HuH-7 (cell line): ENCODE data around the gene KLK4.
"Not testable (repeated sequence)": the region's sequence is repeated elsewhere in the genome, so short reads cannot be mapped to it uniquely, and the experiment has no call there.

ENCODE experiments used
- DNase-seq: peaks from one replicate; pipeline ENCODE4 v3.0.0; 2011; ENCODE audit warnings: low spot score

KLK4 gene

DNA sequence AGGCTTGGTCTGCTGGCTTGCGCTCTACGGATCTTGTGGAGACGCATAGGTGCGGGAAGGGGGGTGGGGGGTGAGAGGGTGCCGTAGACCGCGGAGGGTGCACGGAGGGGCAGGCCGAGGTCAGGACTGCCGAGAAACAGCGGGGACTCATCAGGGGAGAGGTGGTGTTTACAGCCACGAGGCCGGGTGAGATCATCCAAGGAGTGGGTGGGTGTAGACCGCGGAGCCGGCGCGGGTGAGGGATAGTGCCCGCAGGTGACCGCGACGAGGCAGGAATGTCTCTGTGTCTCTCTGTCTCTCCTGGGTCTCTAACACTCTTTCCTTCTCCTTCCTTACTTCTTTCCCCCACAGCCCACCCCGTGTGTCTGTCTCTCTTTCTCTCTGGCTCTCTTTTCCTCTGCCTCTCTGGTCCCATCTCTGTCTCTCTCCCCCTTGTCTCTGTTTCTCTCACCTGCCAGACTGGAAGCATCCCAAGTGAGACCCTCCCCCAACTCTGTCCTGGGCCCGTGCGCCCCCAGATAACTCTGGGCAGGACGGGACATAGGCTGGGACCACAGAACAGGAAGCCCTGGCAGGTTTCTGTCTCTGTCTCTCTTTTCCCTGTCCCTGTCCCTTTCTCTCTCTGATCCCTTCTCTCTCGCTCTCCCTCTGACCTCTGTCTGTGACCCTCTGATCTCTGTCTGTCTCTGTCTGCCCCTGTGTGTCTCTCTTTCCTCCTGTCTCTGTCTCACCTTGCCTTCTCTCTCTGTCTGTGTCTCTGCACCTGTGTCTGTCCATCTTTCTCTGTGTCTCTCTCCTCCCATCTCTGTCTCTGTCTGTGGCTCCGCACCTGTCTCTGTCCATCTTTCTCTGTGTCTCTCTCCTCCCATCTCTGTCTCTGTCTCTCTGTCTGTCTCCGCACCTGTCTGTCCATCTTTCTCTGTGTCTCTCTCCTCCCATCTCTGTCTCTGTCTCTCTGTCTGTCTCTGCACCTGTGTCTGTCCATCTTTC, 1.8 kb upstream of the KLK4 start:
- no peak for DNase-seq

- no peak for DNase-seq
Measured at GRCh38 chr19:50912102-50912599, 956 bp upstream of the KLK4 start.

GRCh38 chr19:50910722-50911121, 473 bp downstream of the KLK4 start:
- DNase-seq: no peak

GRCh38 chr19:50909240-50910070, 1.7 kb downstream of the KLK4 start:
- DNase-seq: peak; percentile 19

GRCh38 chr19:50908336-50908735, 2.9 kb downstream of the KLK4 start:
- no peak for DNase-seq

GRCh38 chr19:50906217-50906616, 5.0 kb downstream of the KLK4 start:
- DNase-seq: peak; percentile 30

DNA sequence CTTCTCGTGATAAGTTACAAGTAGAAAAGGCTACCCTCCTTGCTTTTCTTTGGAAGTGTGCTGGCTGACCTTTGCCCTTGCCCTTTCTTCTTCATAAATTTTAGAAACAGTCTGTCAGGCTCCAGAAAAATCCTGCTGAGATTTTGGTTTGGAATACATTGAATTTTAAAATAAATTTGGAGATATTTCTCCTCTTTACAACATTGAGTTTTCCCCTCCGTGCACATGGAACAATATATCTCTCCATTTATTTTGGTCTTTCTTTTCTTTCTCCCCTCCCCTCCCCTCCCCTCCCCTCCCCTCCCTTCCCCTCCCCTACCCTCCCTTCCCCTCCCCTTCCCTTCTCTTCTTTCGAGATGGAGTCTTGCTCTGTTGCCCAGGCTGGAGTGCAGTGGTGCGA, 8.6 kb downstream of the KLK4 start:
- no peak for DNase-seq

- DNase-seq: no peak
Measured at GRCh38 chr19:50899569-50899968, 11.6 kb downstream of the KLK4 start.

GRCh38 chr19:50898018-50898417, 13.2 kb downstream of the KLK4 start:
- DNase-seq: no peak

DNA sequence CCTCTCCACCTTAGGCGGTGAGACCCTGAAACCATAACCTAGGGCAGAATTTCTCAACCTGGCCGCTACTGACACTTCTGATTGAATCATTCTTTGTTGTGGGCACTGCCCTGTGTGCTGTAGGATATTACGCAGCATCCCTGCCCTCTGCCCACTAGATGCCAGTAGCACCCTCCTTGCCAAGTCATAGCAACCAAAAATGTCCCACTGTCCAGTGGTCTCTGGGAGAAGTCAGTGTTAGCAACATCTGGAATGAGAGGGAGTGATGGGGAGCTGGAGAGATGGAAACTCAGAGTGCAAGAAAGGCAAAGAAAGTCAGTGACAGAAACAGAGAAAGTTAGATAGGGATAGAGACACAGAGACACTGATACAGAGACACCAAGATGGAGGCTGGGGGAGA, 13.6 kb downstream of the KLK4 start:
- no peak for DNase-seq

- no peak for DNase-seq
Measured at GRCh38 chr19:50897191-50897607, 14.0 kb downstream of the KLK4 start.

- DNase-seq: no peak
Measured at GRCh38 chr19:50896591-50897190, 14.5 kb downstream of the KLK4 start.

GRCh38 chr19:50896089-50896590, 15.1 kb downstream of the KLK4 start:
- DNase-seq: not testable (repeated sequence)

DNA sequence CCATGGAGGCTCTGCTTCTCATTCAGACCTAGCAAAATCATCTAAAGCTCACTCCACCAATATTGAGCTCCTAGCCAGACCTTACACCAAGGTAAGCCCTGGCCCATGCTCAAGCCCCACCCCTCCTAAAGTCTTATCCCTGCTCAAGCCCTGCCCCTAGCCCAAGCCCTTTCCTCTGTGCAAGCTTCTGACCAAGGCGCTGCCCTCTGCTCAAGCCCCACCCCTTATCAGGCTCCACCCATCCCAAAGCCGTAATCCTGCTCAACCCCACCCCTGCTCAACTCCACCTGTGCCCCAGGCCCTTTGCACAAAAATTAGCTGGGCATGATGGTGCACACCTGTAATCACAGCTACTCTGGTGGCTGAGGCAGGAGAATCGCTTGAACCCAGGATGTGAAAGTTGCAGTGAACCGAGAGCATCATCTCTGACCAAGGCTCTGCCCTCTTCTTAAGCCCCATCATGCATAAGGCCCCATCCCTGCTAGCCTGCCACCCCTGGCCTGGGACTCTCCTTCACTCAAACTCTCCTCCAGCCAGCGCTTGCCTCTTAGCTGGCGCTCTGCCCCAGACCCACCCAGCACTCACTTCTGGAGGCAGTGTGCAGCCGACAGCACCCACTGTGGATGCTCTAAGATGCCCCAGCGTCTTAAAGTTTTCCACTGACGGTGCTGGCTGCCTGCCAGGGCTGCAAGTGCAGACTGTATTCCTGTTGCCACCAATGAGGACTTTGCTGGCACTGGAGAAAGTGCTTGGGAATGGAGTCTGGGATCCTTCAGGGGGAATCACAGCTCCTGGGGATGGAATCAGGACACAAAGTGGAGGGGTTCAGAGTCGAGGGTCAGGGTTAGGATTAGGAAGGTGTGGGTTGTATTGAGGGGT, 16.5 kb downstream of the KLK4 start:
- DNase-seq: no peak

- no peak for DNase-seq
Measured at GRCh38 chr19:50893047-50893736, 18.0 kb downstream of the KLK4 start.

- DNase-seq: no peak
Measured at GRCh38 chr19:50891253-50891625, 20.0 kb downstream of the KLK4 start.

DNA sequence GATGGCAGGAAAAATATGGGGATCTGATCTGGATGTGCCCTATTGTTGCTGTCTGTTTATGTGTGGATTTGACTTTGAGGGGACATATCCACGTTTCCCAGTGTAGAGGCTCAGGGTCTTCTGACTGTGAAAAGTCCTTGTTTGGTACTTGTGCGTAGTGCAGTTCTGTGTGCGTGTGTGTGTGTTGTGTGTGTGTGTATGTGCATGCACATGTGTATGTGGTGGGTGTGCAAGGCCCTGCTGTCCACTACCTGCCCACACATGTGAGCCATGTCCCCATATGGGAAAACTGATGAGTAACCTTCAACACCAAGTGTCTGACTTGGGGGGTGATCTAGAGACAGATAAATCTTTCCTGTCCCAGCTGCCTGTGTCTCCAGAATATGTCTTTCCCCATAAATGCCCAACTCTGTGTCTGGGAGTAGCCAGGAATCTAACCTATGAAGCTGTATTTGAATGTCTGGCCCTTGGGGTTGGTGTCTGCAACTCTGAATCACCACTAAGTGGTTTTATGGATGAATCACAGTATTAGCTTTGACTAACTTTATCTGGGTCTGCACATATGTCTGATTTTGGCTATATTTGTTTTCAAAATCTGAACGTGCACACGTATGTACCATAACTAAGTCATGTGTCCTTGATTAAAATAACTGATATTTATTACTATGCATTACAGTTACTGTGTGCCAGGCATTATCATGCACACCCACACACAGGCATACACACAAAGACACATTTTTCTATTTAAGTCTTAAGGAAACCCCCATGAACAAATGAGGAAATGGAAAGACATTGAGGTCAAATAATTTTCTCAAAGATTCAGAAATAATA, 20.6 kb downstream of the KLK4 start:
- no peak for DNase-seq

- DNase-seq: no peak
Measured at GRCh38 chr19:50889638-50890037, 21.6 kb downstream of the KLK4 start.

- peak; percentile 17 for DNase-seq
Measured at GRCh38 chr19:50882188-50882587, 29.0 kb downstream of the KLK4 start.

- no peak for DNase-seq
Measured at GRCh38 chr19:50880241-50880640, 31.0 kb downstream of the KLK4 start.
